Stomach (tissue), 9 donors: Measurements from ENCODE around the gene NUP85. TPM values are rescaled to one million over a fixed set of nuclear protein-coding genes. Genes with fewer than 3 reads are reported as not detected.

Source experiments
- DNase-seq, 2 donors: peaks; one replicate each; pipeline versions ENCODE4 v3.0.0 to v3.0.0-alpha.2; 2013 to 2019
- H3K27ac ChIP-seq, 5 donors: fragments of 200-600 bp in 4 of 5; sonication (generic) in 4 of 5; one replicate each; pipeline ENCODE4 v1.5.1; 2013 to 2019; ENCODE audit warnings: mild to moderate bottlenecking in 1 of 5, moderate library complexity in 1 of 5
- H3K27me3 ChIP-seq, 3 donors: fragments of 200-600 bp; sonication (generic); one replicate each; pipeline ENCODE4 v1.5.1; 2017 to 2019; ENCODE audit warnings: mixed run types in 1 of 3
- H3K36me3 ChIP-seq, 4 donors: fragments of 200-600 bp; sonication (generic); 1 replicate in 3 of 4; 2 replicates in 1 of 4; pipeline ENCODE4 v1.5.1; 2016 to 2019
- H3K4me1 ChIP-seq, 4 donors: fragments of 200-600 bp; sonication (generic); one replicate each; pipeline ENCODE4 v1.5.1; 2016 to 2019
- H3K4me3 ChIP-seq, 4 donors: fragments of 200-600 bp; sonication (generic) in 3 of 4; one replicate each; pipeline ENCODE4 v1.5.1; 2016 to 2019; ENCODE audit warnings: mild to moderate bottlenecking in 1 of 4
- H3K9me3 ChIP-seq, 4 donors: fragments of 200-600 bp; sonication (generic); one replicate each; pipeline ENCODE4 v1.5.1; 2016 to 2019
- EP300 ChIP-seq: sonication (generic); formaldehyde crosslinking; IDR thresholded peaks from one replicate; pipeline ENCODE4 v1.6.1; 2017; ENCODE audit warnings: antibody characterized with exemption
- POLR2A ChIP-seq, 4 donors: fragments of 450-650 bp; IDR thresholded peaks; one replicate each; pipeline ENCODE4 v1.6.1; 2016; ENCODE audit warnings: antibody characterized with exemption in 4 of 4, control low read depth in 2 of 4, mild to moderate bottlenecking in 1 of 4, moderate library complexity in 1 of 4
- POLR2AphosphoS5 ChIP-seq, 3 donors: sonication (generic); formaldehyde crosslinking; IDR thresholded peaks; one replicate each; pipeline ENCODE4 v1.6.1; 2016; ENCODE audit warnings: antibody characterized with exemption in 3 of 3
- WGBS, 5 donors: extraction: QIAGEN DNeasy Blood & Tissue Kit in 3 of 5; methylation state at CpG; one replicate each; pipeline versions ENCODE4 v1.1.5 to v1.1.7; 2013 to 2018; 5-methylcytosine and 5-hydroxymethylcytosine counted together
- intact Hi-C: fragments of 100-400 bp; cut with DNase I; formaldehyde crosslinking; loops from one replicate; pipeline ENCODE4 v1.15.1; 2023; ENCODE audit warnings: low total_unique reads
- polyA plus RNA-seq, 3 donors: library from polyadenylated mRNA; stranded (reverse); fragments of 200-250 nt; gene quantifications; one replicate each; pipeline ENCODE4 v1.2.3, GENCODE V29; 2013
- total RNA-seq, 5 donors: library from RNA; depleted of rRNA; stranded (reverse); fragments of >200 nt; gene quantifications; one replicate each; pipeline versions ENCODE4 v1.1.0 to v1.2.3, GENCODE V29; 2014 to 2016
- TF ChIP-seq, protein P1 (sequence below), 7 experiments: fragments of 450-650 bp in 4 of 7; fragments of 200-600 bp in 3 of 7; sonication (generic) in 3 of 7; IDR thresholded peaks; one replicate each; pipeline ENCODE4 v1.5.1; 2016 to 2019; ENCODE audit warnings: antibody characterized with exemption in 7 of 7, control low read depth in 2 of 7, mild to moderate bottlenecking in 1 of 7
- donor health status: healthy with polysubstance abuse.
- donor health status: Bipolar disorder and iron deficiency.
- donor health status: healthy.

Gene NUP85
- total and polyA plus RNA-seq, 8 donors, result 20.3 to 220 (median 33.2) TPM

DNA sequence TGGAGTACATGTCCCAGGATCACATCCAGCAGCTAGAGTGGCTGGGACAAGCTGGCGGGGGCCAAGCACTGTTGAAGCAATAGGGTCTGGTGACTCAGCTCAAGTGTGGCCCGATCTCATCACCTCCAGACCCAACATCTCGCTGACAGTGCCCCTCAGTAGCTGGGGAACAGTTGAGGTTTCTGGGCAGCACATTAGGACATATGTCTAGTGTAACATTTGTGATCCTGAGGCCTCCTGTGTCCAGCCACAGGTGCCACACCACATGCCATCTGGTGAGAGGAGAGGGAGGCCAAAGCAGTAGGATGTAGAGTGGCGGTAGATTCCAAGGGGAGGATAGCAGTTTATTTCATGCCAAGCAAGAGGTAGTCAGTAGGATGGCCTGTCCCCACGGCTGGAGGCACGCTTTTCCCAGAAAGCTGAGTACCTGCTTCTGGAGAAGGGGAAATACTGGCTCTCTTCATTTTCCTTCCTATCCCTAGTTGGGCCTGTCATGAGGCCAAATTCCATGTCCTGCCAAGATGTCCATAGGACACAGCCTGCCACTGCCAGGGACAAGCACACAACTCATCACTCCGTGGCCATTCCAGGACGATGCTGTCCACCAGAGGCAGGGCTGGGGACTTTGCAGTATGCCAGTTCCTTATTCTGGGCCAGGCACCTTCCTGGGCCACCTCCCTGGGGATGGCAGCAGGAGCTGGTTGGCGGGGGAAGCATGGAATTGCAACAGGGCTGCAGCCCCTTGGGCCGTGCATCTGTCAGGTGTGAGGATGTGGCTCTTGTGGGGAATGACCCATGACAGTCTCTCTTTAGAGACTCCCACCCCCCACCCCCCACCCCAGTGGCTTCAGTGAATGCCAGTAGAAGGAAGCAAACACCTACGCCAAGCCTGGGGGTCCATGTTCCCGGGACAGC, 31.9 kb downstream of the NUP85 start:
- H3K4me1 ChIP-seq, result peaks cover 0 to 15% (median 6%) of the 10 kb centered on the region in 4 donors
- no peak for TF ChIP-seq POLR2A (IDR thresholded peaks at IDR 0.05)
- TF ChIP-seq EP300, result no peak
- no peak for TF ChIP-seq POLR2AphosphoS5 (IDR thresholded peaks at IDR 0.05)
- TF ChIP-seq, protein P1, sequence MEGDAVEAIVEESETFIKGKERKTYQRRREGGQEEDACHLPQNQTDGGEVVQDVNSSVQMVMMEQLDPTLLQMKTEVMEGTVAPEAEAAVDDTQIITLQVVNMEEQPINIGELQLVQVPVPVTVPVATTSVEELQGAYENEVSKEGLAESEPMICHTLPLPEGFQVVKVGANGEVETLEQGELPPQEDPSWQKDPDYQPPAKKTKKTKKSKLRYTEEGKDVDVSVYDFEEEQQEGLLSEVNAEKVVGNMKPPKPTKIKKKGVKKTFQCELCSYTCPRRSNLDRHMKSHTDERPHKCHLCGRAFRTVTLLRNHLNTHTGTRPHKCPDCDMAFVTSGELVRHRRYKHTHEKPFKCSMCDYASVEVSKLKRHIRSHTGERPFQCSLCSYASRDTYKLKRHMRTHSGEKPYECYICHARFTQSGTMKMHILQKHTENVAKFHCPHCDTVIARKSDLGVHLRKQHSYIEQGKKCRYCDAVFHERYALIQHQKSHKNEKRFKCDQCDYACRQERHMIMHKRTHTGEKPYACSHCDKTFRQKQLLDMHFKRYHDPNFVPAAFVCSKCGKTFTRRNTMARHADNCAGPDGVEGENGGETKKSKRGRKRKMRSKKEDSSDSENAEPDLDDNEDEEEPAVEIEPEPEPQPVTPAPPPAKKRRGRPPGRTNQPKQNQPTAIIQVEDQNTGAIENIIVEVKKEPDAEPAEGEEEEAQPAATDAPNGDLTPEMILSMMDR (IDR thresholded peaks at IDR 0.05), result no peak
- no peaks in the 10 kb centered on the region for H3K9me3 ChIP-seq
- intact Hi-C loops, result no loop called here
- H3K4me3 ChIP-seq, result no peak overlapping the region
- no peak for DNase-seq
- no peak overlapping the region for H3K27ac ChIP-seq
- peaks cover 82 to 100% (median 100%) of the 10 kb centered on the region in 4 donors for H3K36me3 ChIP-seq
- no peaks in the 10 kb centered on the region for H3K27me3 ChIP-seq
- WGBS, 5 donors, result 75 to 91% (median 81%) methylated on average over 10 to 12 of the region's 12 CpGs

DNA sequence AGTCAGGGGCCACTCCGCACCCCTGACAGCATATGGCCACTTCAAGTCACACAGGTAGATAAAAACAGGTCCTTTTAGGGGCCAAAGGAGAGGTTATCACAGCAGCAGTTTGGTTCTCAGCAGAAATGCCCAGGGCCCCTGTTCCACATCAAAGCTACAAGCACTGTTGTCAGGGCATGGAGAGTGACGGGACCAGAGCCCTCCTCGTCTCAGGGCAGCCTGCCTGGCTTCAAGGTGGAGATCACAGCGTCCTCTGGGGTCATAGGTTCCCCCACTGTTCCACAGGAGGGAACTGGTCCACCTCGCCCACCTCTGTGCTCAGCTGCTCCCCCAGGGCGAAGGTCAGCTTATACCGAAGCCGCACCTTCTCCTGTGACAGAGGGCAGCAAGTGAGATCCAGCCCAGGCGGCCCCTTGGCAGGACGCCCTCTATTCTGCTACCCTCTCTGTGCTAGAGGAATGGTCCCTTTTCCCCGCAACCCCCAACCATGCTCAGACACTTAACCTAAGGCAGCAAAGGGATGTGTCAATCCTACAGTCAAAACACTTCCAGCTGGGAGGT, 32.6 kb downstream of the NUP85 start:
- Histone ChIP-seq H3K36me3 (peaks cover 82 to 100% (median 100%) of the 10 kb centered on the region in 4 donors), H3K27me3 (no peaks in the 10 kb centered on the region), H3K9me3 (no peaks in the 10 kb centered on the region), H3K4me1 (peaks cover 0 to 16% (median 6%) of the 10 kb centered on the region in 4 donors), H3K27ac (no peak overlapping the region), H3K4me3 (no peak overlapping the region)
- no peak for DNase-seq
- WGBS, 5 donors, result 69 to 72% (median 70%) methylated on average over 11 of the region's 11 CpGs
- TF ChIP-seq, protein P1 (IDR thresholded peaks at IDR 0.05), result no peak
- TF ChIP-seq POLR2A (IDR thresholded peaks at IDR 0.05) (no peak), POLR2AphosphoS5 (IDR thresholded peaks at IDR 0.05) (no peak), EP300 (no peak)
- intact Hi-C loops, result no loop called here

DNA sequence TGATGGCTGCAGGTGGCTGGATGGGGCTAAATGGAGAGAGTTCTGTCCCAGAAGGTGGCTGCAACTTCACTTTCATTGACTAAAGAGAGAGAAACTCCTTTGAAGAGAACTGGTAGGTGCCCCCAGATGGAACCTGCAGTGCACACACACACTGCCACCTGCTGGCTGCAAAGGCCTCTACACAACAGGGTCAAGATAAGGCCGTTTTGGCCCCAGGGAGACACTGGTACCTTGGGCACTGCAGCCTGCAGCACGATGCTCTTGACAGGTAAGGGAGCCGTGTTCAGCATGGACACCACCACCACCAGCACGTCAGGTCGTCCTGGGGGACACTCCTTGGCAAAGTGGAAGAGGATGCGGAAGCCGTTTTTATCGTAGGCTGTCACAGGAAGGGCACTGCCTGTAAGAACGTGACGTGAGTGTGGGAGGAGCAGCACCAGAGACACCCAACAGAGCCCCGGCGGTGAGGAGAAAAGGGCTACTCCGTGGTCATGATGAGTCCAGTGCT, 33.3 kb downstream of the NUP85 start:
- WGBS, 5 donors, result 29 to 56% (median 49%) methylated on average over 12 to 13 of the region's 13 CpGs
- intact Hi-C loops, result no loop called here
- peak; percentile 57 to 85 for DNase-seq
- Histone ChIP-seq H3K4me3 (no peak overlapping the region), H3K27ac (peak overlapping the region in 1 of 5 donors; percentile 9), H3K27me3 (no peaks in the 10 kb centered on the region), H3K9me3 (no peaks in the 10 kb centered on the region), H3K36me3 (peaks cover 87 to 100% (median 100%) of the 10 kb centered on the region in 4 donors), H3K4me1 (peaks cover 0 to 16% (median 6%) of the 10 kb centered on the region in 4 donors)
- TF ChIP-seq EP300 (no peak), POLR2AphosphoS5 (IDR thresholded peaks at IDR 0.05) (peak in 1 of 3 donors; percentile 54), POLR2A (IDR thresholded peaks at IDR 0.05) (no peak)
- TF ChIP-seq, protein P1 (IDR thresholded peaks at IDR 0.05), result peak in 5 of 7 experiments; percentile 57 to 77 (median 70)

DNA sequence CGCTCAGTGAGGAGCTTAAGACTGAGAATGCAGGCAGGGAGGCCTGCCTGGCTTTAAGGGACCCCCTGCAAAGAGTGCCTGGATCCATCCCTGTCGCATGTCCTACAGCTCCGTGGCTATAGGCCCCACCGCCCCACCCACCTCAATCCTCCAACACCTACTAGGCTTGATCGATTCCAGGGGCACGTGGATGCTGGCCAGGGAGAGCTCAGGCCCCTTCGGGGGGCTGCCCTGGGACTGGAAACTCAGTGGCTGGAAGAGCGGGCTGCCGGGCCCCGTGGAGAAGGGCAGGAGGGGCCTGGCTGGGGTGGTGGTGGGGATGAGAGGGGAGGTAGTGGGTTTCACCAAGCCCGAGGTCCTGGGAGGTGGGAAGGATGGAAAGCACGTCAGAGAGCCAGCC, 33.7 kb downstream of the NUP85 start:
- Histone ChIP-seq H3K9me3 (no peaks in the 10 kb centered on the region), H3K4me1 (peaks cover 0 to 16% (median 6%) of the 10 kb centered on the region in 4 donors), H3K27me3 (no peaks in the 10 kb centered on the region), H3K4me3 (no peak overlapping the region), H3K27ac (peak overlapping the region in 1 of 5 donors; percentile 9), H3K36me3 (peaks cover 87 to 100% (median 100%) of the 10 kb centered on the region in 4 donors)
- DNase-seq, result no peak
- 79 to 86% (median 84%) methylated on average over 4 to 12 of the region's 12 CpGs for WGBS, 5 donors
- intact Hi-C loops, result no loop called here
- TF ChIP-seq, protein P1 (IDR thresholded peaks at IDR 0.05), result no peak
- TF ChIP-seq EP300 (no peak), POLR2A (IDR thresholded peaks at IDR 0.05) (no peak), POLR2AphosphoS5 (IDR thresholded peaks at IDR 0.05) (no peak)
